ENCODE data around the gene ZBTB33.

Gene ZBTB33

GRCh38 chrX:120250522-120251271, at the start of gene ZBTB33:
Gene ZBTB33 (plus strand): TSS chrX:120250812. CDS start chrX:120253416, 2,604 bp downstream.
- DNase-seq = peak; percentile 96

- DNase-seq = no peak
Observed at GRCh38 chrX:120200851-120201250, 49.8 kb upstream of the ZBTB33 start.

GRCh38 chrX:120205816-120206753, 44.5 kb upstream of the ZBTB33 start:
- DNase-seq = no peak

DNA sequence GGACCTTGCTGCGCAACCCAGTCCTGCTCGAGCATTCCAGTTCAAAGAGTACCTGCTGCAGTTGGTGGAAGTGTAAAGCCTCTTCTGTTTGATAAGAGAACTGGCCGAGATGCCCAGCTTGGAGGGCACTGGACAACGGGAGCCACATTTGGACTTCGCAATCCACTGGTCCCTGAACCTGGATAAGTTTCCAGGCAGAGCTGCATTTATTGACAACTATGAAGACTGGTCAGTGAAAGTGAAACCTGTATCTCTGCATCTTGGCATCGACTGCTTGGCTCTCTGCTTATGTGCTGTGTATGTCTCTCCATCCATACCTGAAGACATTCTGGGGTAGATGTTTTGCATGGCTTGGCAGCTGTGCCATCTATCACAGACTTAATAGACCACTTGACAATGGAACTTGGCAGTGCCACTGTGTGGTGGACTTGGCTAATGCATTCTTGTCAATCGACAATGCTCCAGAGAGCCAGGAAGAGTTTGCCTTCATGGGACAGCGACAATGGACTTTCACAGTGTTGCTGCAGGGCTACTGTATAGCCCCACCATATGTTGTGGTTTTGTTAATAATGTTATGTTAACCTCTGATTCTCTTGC, 43.5 kb upstream of the ZBTB33 start:
- DNase-seq = no peak

DNA sequence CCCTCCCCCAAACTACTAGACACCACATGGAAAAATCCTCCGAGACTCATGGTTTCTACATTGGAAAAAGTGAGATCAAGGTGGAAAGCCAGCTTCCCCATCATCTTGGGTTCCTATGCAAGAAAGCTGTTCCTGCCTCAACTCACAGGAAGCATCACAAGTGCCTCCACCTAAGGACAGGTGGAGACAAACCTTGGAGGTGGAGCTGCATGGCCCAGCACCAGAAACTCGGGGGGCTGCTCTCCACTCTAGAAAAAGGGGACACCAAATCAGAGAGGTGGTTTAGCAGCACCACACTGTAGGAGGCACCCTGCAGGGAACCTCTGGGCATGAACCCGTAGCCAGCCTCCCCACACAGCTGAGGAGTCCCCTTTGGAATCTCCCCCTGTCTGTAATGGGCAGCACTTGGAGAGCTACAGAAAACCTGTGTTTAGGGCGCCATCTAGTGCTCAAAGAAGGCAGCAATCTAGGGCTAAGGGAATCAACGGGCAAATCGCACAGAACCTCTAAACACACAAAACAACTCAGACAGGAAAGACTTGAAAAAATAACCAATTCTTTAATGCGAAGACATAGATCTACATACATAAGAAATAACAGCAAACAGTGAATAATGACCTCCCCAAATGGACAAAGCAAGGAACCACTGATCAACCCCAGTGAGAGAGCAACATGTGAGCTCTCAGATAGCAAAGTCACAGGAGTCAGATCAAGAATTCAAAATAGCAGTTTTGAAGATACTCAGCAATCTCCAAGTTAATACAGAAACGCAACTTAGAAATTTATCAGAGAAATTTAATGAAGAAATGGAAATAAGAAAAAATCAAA, 37.0 kb upstream of the ZBTB33 start:
- peak; percentile 54 for DNase-seq

- no peak for DNase-seq
Observed at GRCh38 chrX:120223374-120223773, 27.2 kb upstream of the ZBTB33 start.

DNA sequence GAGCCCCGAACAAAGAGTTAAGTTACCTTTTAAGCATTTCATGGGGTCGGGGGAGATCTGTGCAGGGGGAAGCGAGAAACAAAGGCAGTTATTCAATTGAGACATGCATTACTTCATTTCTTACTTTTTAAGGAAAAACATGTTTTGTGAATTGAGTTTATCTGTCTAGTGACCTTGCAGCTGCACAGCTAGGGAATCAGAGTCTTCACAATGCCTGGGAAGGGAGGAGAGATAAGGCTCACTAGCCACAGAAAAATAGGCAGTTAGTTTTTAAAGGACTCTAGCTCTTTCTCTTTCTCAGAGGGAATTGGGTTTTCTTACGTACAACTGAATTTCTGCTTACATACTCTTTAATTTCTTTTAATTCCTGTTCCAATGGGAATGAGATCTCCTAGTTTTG, 26.2 kb upstream of the ZBTB33 start:
- DNase-seq = no peak

DNA sequence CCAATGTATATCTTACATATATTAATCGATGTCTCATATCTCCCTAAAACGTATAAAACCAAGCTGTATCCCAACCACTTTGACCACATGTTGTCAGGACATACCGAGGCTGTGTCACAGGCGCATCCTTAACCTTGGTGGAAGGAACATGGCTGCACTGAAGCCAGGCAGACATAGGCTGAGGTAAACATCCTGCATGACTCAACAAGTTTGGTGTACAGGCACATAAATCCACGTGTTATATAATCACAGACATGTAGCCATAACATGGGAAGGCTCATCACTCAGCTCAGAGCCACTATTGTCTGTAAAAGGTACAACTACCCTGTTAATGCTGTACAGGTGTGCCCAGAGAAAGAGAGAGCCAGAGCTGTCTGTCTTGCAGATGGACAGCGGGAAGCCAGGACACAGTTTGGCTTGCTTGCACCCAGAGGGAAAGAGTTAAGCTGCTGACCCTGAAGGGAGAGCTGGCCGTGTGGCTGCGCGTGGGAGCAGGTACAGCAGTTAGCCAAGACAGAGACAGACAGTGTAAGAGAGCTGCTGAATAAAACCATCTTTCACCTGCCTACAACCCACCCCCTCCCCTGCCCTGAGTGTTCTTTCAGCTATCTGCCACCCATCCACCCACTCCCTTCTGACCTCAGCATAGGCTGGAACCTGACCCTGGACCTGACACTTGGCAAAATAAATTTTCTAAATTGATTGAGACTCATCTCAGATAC, 22.3 kb upstream of the ZBTB33 start:
- no peak for DNase-seq

GRCh38 chrX:120235284-120235683, 15.3 kb upstream of the ZBTB33 start:
- no peak for DNase-seq

- DNase-seq = no peak
Observed at GRCh38 chrX:120236687-120237479, 13.7 kb upstream of the ZBTB33 start.

DNA sequence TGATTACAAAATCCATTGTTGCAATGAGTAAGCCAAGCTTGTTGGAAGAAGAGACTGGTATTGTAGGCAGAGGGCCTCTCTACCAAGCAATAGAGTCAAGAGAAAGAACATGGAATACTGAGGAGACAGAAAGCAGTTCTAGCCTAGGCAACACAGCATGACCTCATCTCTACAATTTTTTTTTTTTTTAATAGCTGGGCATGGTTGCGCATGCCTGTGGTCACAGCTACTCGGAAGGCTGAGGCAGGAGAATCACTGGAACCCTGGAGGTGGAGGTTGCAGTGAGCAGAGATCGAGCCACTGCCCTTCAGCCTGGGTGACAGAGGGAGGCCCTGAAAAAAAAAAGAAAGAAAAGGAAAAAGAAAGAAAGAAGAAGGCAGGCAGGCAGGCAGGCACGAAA, 11.7 kb upstream of the ZBTB33 start:
- no peak for DNase-seq

DNA sequence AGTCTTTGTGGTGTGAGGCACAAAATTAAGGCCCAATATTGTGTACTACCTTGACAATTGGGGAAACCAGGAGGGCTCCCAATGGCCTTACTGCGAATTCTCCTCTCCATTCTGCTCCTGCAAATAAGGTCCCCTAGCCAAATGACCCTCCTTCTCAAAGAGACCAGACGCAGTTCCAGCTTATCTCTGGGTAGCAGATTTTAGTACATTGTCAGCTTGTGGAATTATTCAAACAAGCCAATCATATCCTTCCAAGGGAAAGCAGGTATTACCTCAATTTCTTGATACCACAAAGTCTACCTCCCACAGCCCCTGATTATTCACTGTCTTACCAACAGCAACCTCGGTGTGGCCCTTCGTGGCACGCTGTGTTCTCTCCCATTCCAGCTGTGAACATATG, 7.8 kb upstream of the ZBTB33 start:
- no peak for DNase-seq

GRCh38 chrX:120244395-120244734, 6.2 kb upstream of the ZBTB33 start:
- DNase-seq = no peak

- peak; percentile 83 for DNase-seq
Observed at GRCh38 chrX:120244735-120245498, 5.7 kb upstream of the ZBTB33 start.

DNA sequence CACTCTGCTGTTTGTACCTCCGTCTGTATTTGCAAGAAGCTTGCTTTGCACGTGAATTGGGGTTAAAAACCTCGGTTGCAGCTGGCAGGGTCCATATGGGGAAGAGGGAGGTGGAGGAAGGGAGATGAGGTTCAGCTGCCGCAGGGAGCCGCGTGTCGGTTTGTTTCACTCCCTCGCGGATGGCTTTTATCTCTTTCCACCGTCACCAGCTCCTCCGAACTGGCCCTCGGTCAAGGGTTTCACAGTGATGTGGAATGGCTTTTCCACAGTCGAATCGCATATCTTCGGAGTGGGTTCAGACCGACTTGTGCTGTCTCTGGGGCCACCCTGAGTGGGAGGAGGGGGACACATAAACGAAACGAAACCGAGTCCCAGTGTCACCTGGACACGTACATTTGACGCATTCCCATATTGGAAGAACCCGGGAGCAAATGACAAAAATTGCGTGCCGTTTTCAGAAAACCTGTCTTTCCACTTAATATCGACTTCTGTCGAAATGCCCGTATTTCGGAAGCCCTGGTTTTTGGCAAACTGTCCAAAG, 929 bp downstream of the ZBTB33 start:
- DNase-seq = peak; percentile 38

- no peak for DNase-seq
Observed at GRCh38 chrX:120253784-120254183, 3.2 kb downstream of the ZBTB33 start.

DNA sequence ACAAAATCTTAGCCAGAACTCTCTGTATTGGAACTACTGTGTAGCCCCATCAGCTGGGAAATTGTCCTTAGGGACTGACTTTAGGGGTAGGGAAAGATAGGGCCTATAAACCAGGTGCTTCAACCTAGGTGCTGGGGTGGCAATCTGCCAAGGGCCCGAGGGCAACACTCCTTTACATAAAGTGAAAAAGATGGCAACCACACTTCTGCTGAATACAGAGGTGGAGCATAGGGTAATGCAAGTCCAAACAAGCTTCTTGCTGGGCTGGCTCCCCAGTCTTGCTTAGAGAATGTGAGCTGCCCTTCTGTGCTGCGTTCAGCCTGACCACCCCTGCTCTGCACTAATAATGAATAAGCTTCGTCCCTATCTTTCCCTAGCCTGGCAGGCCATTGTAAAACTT, 9.8 kb downstream of the ZBTB33 start:
- DNase-seq = no peak

- no peak for DNase-seq
Observed at GRCh38 chrX:120262859-120263708, 12.5 kb downstream of the ZBTB33 start.

GRCh38 chrX:120264341-120264740, 13.7 kb downstream of the ZBTB33 start:
- DNase-seq = no peak

Data from right hindlimb (tissue), 1 donor.